H9 (cell line): ENCODE results near the gene CCM2L. TPM values are rescaled to one million over a fixed set of nuclear protein-coding genes. Genes with fewer than 3 reads are reported as not detected.
A peak's percentile ranks its signal among the peaks of the same experiment; 100 is the strongest.

Source experiments
- DNase-seq: peaks from one replicate; pipeline ENCODE4 v3.0.0-alpha.2; 2017
- H2AFZ ChIP-seq: one replicate; pipeline ENCODE4 v1.6.1; 2013; ENCODE audit warnings: mild to moderate bottlenecking, low read length, control low read depth, moderate library complexity
- H2AK5ac ChIP-seq: 2 replicates; pipeline ENCODE4 v1.6.1; 2013; ENCODE audit warnings: low read length, control low read depth, mixed read lengths; ENCODE audit not compliant: insufficient read length
- H2BK120ac ChIP-seq: one replicate; pipeline ENCODE4 v1.6.1; 2013; ENCODE audit warnings: low read depth, mild to moderate bottlenecking, low read length, control low read depth, inconsistent platforms; ENCODE audit not compliant: poor library complexity, severe bottlenecking
- H2BK12ac ChIP-seq: 2 replicates; pipeline ENCODE4 v1.6.1; 2013; ENCODE audit warnings: low read length, control low read depth, mixed read lengths, low read depth; ENCODE audit not compliant: insufficient read length
- H2BK15ac ChIP-seq: 2 replicates; pipeline ENCODE4 v1.6.1; 2013; ENCODE audit warnings: low read depth, low read length, control low read depth
- H2BK20ac ChIP-seq: one replicate; pipeline ENCODE4 v1.6.1; 2013; ENCODE audit warnings: low read depth, mild to moderate bottlenecking, low read length, control low read depth, inconsistent platforms; ENCODE audit not compliant: poor library complexity, severe bottlenecking
- H2BK5ac ChIP-seq: 2 replicates; pipeline ENCODE4 v1.6.1; 2013; ENCODE audit warnings: low read length, control low read depth, mixed read lengths; ENCODE audit not compliant: insufficient read length
- H3K14ac ChIP-seq: 2 replicates; pipeline ENCODE4 v1.6.1; 2013; ENCODE audit warnings: low read length, control low read depth; ENCODE audit not compliant: insufficient read depth
- H3K18ac ChIP-seq: 2 replicates; pipeline ENCODE4 v1.6.1; 2013; ENCODE audit warnings: low read depth, mild to moderate bottlenecking, mixed read lengths, low read length, control low read depth; ENCODE audit not compliant: insufficient read length
- H3K23ac ChIP-seq: 2 replicates; pipeline ENCODE4 v1.6.1; 2013; ENCODE audit warnings: low read length, control low read depth, mixed read lengths, low read depth; ENCODE audit not compliant: insufficient read length
- H3K23me2 ChIP-seq: 2 replicates; pipeline ENCODE4 v1.6.1; 2013; ENCODE audit warnings: low read depth, mild to moderate bottlenecking, mixed read lengths, low read length, control low read depth; ENCODE audit not compliant: insufficient read length, poor library complexity, severe bottlenecking
- H3K27ac ChIP-seq: 2 replicates; pipeline ENCODE4 v1.5.1; 2013; ENCODE audit warnings: low read length, control low read depth, mixed read lengths, low read depth; ENCODE audit not compliant: insufficient read length
- H3K27me3 ChIP-seq: 2 replicates; pipeline ENCODE4 v1.6.1; 2013; ENCODE audit warnings: low read length, control low read depth, inconsistent platforms; ENCODE audit not compliant: insufficient read depth
- H3K4ac ChIP-seq: 2 replicates; pipeline ENCODE4 v1.6.1; 2013; ENCODE audit warnings: low read depth, mild to moderate bottlenecking, control low read depth, inconsistent platforms, low read length, moderate library complexity
- H3K4me1 ChIP-seq: 2 replicates; pipeline ENCODE4 v1.6.1; 2013; ENCODE audit warnings: low read length, control low read depth, inconsistent platforms; ENCODE audit not compliant: insufficient read depth
- H3K4me2 ChIP-seq: 2 replicates; pipeline ENCODE4 v1.6.1; 2013; ENCODE audit warnings: low read length, control low read depth, mixed read lengths; ENCODE audit not compliant: insufficient read length, insufficient read depth
- H3K56ac ChIP-seq: 2 replicates; pipeline ENCODE4 v1.6.1; 2013; ENCODE audit warnings: low read depth, mild to moderate bottlenecking, mixed read lengths, low read length, control low read depth; ENCODE audit not compliant: insufficient read length
- H3K79me1 ChIP-seq: 2 replicates; pipeline ENCODE4 v1.6.1; 2013; ENCODE audit warnings: low read depth, mild to moderate bottlenecking, moderate library complexity, low read length, control low read depth, inconsistent platforms; ENCODE audit not compliant: insufficient read depth, poor library complexity, severe bottlenecking
- H3K79me2 ChIP-seq: 2 replicates; pipeline ENCODE4 v1.6.1; 2013; ENCODE audit warnings: low read length, control low read depth, inconsistent platforms; ENCODE audit not compliant: insufficient read depth
- H3K9ac ChIP-seq: 2 replicates; pipeline ENCODE4 v1.6.1; 2013; ENCODE audit warnings: low read length, control low read depth, mixed read lengths; ENCODE audit not compliant: insufficient read length; ENCODE audit errors: extremely low read depth
- H3K9me3 ChIP-seq: one replicate; pipeline ENCODE4 v1.6.1; 2013; ENCODE audit warnings: low read depth, low read length, inconsistent platforms; ENCODE audit not compliant: control insufficient read depth
- H3T11ph ChIP-seq: one replicate; pipeline ENCODE4 v1.6.1; 2013; ENCODE audit warnings: mild to moderate bottlenecking, low read length, control low read depth, inconsistent platforms
- H4K20me1 ChIP-seq: one replicate; pipeline ENCODE4 v1.6.1; 2013; ENCODE audit not compliant: control insufficient read depth, insufficient read length, insufficient read depth
- H4K5ac ChIP-seq: 2 replicates; pipeline ENCODE4 v1.6.1; 2013; ENCODE audit warnings: low read depth, mild to moderate bottlenecking, mixed read lengths, low read length, control low read depth; ENCODE audit not compliant: insufficient read length
- H4K8ac ChIP-seq: replicated peaks from 2 replicates; pipeline ENCODE4 v1.6.1; 2013; ENCODE audit warnings: low read length, control low read depth, mixed read lengths, low read depth; ENCODE audit not compliant: insufficient read length
- H4K91ac ChIP-seq: 2 replicates; pipeline ENCODE4 v1.6.1; 2013; ENCODE audit warnings: low read depth, mild to moderate bottlenecking, moderate library complexity, mixed read lengths, low read length, control low read depth; ENCODE audit not compliant: insufficient read length
- H3K27ac Mint-ChIP-seq, 3 experiments: 2 replicates in 2 of 3; 3 replicates in 1 of 3; pipeline ENCODE4 v1.8.0; 2020 to 2021; ENCODE audit warnings: mixed read lengths in 3 of 3, mild to moderate bottlenecking in 1 of 3, moderate library complexity in 1 of 3
- H3K27me3 Mint-ChIP-seq: 2 replicates; pipeline ENCODE4 v1.8.0; 2021; ENCODE audit warnings: low read depth, mild to moderate bottlenecking, moderate library complexity, mixed read lengths
- H3K36me3 Mint-ChIP-seq, 3 experiments: 2 replicates in 2 of 3; 3 replicates in 1 of 3; pipeline ENCODE4 v1.8.0; 2020 to 2021; ENCODE audit warnings: low read depth in 3 of 3, mixed read lengths in 3 of 3; ENCODE audit not compliant: insufficient read depth in 1 of 3
- H3K4me1 Mint-ChIP-seq, 2 experiments: 2 replicates each; pipeline ENCODE4 v1.8.0; 2020; ENCODE audit warnings: mixed read lengths in 2 of 2
- H3K4me3 Mint-ChIP-seq, 2 experiments: 2 replicates in 1 of 2; 3 replicates in 1 of 2; pipeline ENCODE4 v1.8.0; 2020 to 2021; ENCODE audit warnings: mild to moderate bottlenecking in 2 of 2, mixed read lengths in 2 of 2, moderate library complexity in 1 of 2
- H3K9me3 Mint-ChIP-seq, 2 experiments: 2 replicates in 1 of 2; 3 replicates in 1 of 2; pipeline ENCODE4 v1.8.0; 2020; ENCODE audit warnings: mild to moderate bottlenecking in 2 of 2, mixed read lengths in 2 of 2, moderate library complexity in 1 of 2
- WGBS: extraction: QIAGEN DNeasy Blood & Tissue Kit; methylation state at CpG from one replicate; pipeline ENCODE4 v1.1.7; 2013; ENCODE audit warnings: missing lambda C conversion rate, low lambda C conversion rate, mixed read lengths; ENCODE audit not compliant: insufficient read length; ENCODE audit errors: extremely low coverage; 5-methylcytosine and 5-hydroxymethylcytosine counted together
- total RNA-seq: library from RNA; stranded (reverse); gene quantifications from 2 replicates; pipeline ENCODE4 v1.2.1, GENCODE V29; 2021
- TF ChIP-seq, protein P1 (sequence below): fragments of 200-600 bp; sonication (generic); conservative IDR thresholded peaks from 3 replicates; pipeline ENCODE4 v1.8.0; 2021; ENCODE audit warnings: antibody characterized with exemption, mild to moderate bottlenecking

The CCM2L gene
- total RNA-seq, 1 experiment from 2014 or later = 4.6 TPM

- no peak for DNase-seq
- H3K23ac ChIP-seq = no peak overlapping the region
- H4K91ac ChIP-seq = no peak overlapping the region
- no peak overlapping the region for H3K4me2 ChIP-seq
- no peak overlapping the region for H3K56ac ChIP-seq
- H3K9ac ChIP-seq = no peak overlapping the region
- no peak overlapping the region for H2BK120ac ChIP-seq
- Mint-ChIP-seq H3K27me3 (peaks cover 25% of the 10 kb centered on the region), H3K9me3 (no peaks in the 10 kb centered on the region), H3K4me3 (no peak overlapping the region), H3K36me3 (peaks cover 0 to 15% (median 5%) of the 10 kb centered on the region in 3 experiments; a peak in 5 of 7 replicates), H3K27ac (no peak overlapping the region; a peak in 1 of 7 replicates), H3K4me1 (peaks cover 29% of the 10 kb centered on the region in 2 experiments)
- H2BK15ac ChIP-seq = no peak overlapping the region
- H3K79me1 ChIP-seq = no peaks in the 10 kb centered on the region
- H3K4ac ChIP-seq = no peak overlapping the region
- H2AFZ ChIP-seq = no peak overlapping the region
- H4K8ac ChIP-seq = no peak overlapping the region
- H3K27me3 ChIP-seq = no peaks in the 10 kb centered on the region
- no peak overlapping the region for H3K27ac ChIP-seq
- no CpG with 5 or more reads among the region's 6 CpGs for WGBS
- TF ChIP-seq, protein P1, sequence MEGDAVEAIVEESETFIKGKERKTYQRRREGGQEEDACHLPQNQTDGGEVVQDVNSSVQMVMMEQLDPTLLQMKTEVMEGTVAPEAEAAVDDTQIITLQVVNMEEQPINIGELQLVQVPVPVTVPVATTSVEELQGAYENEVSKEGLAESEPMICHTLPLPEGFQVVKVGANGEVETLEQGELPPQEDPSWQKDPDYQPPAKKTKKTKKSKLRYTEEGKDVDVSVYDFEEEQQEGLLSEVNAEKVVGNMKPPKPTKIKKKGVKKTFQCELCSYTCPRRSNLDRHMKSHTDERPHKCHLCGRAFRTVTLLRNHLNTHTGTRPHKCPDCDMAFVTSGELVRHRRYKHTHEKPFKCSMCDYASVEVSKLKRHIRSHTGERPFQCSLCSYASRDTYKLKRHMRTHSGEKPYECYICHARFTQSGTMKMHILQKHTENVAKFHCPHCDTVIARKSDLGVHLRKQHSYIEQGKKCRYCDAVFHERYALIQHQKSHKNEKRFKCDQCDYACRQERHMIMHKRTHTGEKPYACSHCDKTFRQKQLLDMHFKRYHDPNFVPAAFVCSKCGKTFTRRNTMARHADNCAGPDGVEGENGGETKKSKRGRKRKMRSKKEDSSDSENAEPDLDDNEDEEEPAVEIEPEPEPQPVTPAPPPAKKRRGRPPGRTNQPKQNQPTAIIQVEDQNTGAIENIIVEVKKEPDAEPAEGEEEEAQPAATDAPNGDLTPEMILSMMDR = 0 out of 3 replicates have a peak, but pooled peaks have one; percentile 6
- H4K5ac ChIP-seq = no peak overlapping the region
- H2AK5ac ChIP-seq = no peak overlapping the region
- H2BK12ac ChIP-seq = no peak overlapping the region
- H3K79me2 ChIP-seq = no peaks in the 10 kb centered on the region
- H2BK5ac ChIP-seq = no peak overlapping the region
- no peaks in the 10 kb centered on the region for H3K23me2 ChIP-seq
- no peaks in the 10 kb centered on the region for H4K20me1 ChIP-seq
- H2BK20ac ChIP-seq = no peak overlapping the region
- no peak overlapping the region for H3K18ac ChIP-seq
- H3K9me3 ChIP-seq = no peaks in the 10 kb centered on the region
- no peak overlapping the region for H3K14ac ChIP-seq
- H3T11ph ChIP-seq = no peak overlapping the region
- H3K4me1 ChIP-seq = no peaks in the 10 kb centered on the region
Observed at GRCh38 chr20:32024683-32025295, 14.6 kb downstream of the CCM2L start.
